Neural progenitor cell (in vitro differentiated cells): ENCODE measurements around the gene PIK3R2. TPM values are rescaled to one million over a fixed set of nuclear protein-coding genes. Genes with fewer than 3 reads are reported as not detected.
"Not testable (repeated sequence)": the region's sequence is repeated elsewhere in the genome, so short reads cannot be mapped to it uniquely, and the experiment has no call there.

Experiments used
- DNase-seq: peaks from one replicate; pipeline ENCODE4 v3.0.0-alpha.2; 2016; ENCODE audit warnings: low spot score
- H2AFZ ChIP-seq: fragments of 200-600 bp; sonication (generic); replicated peaks from 2 replicates; pipeline ENCODE4 v1.6.1; 2016; ENCODE audit warnings: antibody characterized with exemption
- H3F3A ChIP-seq: fragments of 200-600 bp; sonication (generic); 2 replicates; pipeline ENCODE4 v1.6.1; 2016; ENCODE audit warnings: antibody characterized with exemption, low read depth
- H3K27ac ChIP-seq: fragments of 200-600 bp; sonication (generic); 2 replicates; pipeline ENCODE4 v1.5.1; 2016; ENCODE audit warnings: mild to moderate bottlenecking
- H3K27me3 ChIP-seq: fragments of 200-600 bp; sonication (generic); 2 replicates; pipeline ENCODE4 v1.6.1; 2016; ENCODE audit warnings: mild to moderate bottlenecking, moderate library complexity
- H3K36me3 ChIP-seq: fragments of 200-600 bp; sonication (generic); 2 replicates; pipeline ENCODE4 v1.5.1; 2016
- H3K4me1 ChIP-seq: fragments of 200-600 bp; sonication (generic); 2 replicates; pipeline ENCODE4 v1.6.1; 2016; ENCODE audit warnings: mixed run types
- H3K4me2 ChIP-seq: fragments of 200-600 bp; sonication (generic); 2 replicates; pipeline ENCODE4 v1.6.1; 2016
- H3K4me3 ChIP-seq: fragments of 200-600 bp; sonication (generic); 2 replicates; pipeline ENCODE4 v1.5.1; 2016
- H3K79me2 ChIP-seq: fragments of 200-600 bp; sonication (generic); 2 replicates; pipeline ENCODE4 v1.6.1; 2016; ENCODE audit warnings: low read depth
- H3K9ac ChIP-seq: fragments of 200-600 bp; sonication (generic); 2 replicates; pipeline ENCODE4 v1.6.1; 2016
- H3K9me3 ChIP-seq: fragments of 200-600 bp; sonication (generic); 2 replicates; pipeline ENCODE4 v1.5.1; 2016; ENCODE audit warnings: low read depth
- H4K20me1 ChIP-seq: fragments of 200-600 bp; sonication (generic); 2 replicates; pipeline ENCODE4 v1.6.1; 2016; ENCODE audit warnings: low read depth
- H3K27ac Mint-ChIP-seq: 3 replicates; pipeline ENCODE4 v1.8.0; 2021; ENCODE audit warnings: mixed read lengths
- H3K27me3 Mint-ChIP-seq: 2 replicates; pipeline ENCODE4 v1.8.0; 2022; ENCODE audit warnings: low read depth, mild to moderate bottlenecking, inconsistent platforms, moderate library complexity, mixed read lengths; ENCODE audit not compliant: insufficient read depth
- H3K36me3 Mint-ChIP-seq: 3 replicates; pipeline ENCODE4 v1.8.0; 2021; ENCODE audit warnings: mixed read lengths
- H3K4me1 Mint-ChIP-seq: 3 replicates; pipeline ENCODE4 v1.8.0; 2021; ENCODE audit warnings: mixed read lengths
- H3K4me3 Mint-ChIP-seq: 3 replicates; pipeline ENCODE4 v1.8.0; 2021; ENCODE audit warnings: mild to moderate bottlenecking, moderate library complexity, mixed read lengths
- H3K9me3 Mint-ChIP-seq: 3 replicates; pipeline ENCODE4 v1.8.0; 2020; ENCODE audit warnings: mixed read lengths
- EZH2 ChIP-seq: fragments of 200-600 bp; sonication (generic); IDR thresholded peaks from 2 replicates; pipeline ENCODE4 v1.6.1; 2017; ENCODE audit warnings: antibody characterized with exemption, mild to moderate bottlenecking, moderate library complexity
- EZH2phosphoT487 ChIP-seq: fragments of 200-600 bp; sonication (generic); IDR thresholded peaks from 2 replicates; pipeline ENCODE4 v1.6.1; 2017; ENCODE audit warnings: antibody characterized with exemption
- total RNA-seq: library from RNA; depleted of rRNA; stranded (reverse); fragments of >200 nt; gene quantifications from 2 replicates; pipeline ENCODE4 v1.2.3, GENCODE V29; 2015; ENCODE audit warnings: low replicate concordance
- TF ChIP-seq, protein P1 (sequence below): fragments of 200-600 bp; sonication (generic); IDR thresholded peaks from 2 replicates; pipeline ENCODE4 v1.5.1; 2017; ENCODE audit warnings: antibody characterized with exemption, mild to moderate bottlenecking

Gene PIK3R2
- total RNA-seq, 1 donor from 2014 or later = 21.4 TPM

DNA sequence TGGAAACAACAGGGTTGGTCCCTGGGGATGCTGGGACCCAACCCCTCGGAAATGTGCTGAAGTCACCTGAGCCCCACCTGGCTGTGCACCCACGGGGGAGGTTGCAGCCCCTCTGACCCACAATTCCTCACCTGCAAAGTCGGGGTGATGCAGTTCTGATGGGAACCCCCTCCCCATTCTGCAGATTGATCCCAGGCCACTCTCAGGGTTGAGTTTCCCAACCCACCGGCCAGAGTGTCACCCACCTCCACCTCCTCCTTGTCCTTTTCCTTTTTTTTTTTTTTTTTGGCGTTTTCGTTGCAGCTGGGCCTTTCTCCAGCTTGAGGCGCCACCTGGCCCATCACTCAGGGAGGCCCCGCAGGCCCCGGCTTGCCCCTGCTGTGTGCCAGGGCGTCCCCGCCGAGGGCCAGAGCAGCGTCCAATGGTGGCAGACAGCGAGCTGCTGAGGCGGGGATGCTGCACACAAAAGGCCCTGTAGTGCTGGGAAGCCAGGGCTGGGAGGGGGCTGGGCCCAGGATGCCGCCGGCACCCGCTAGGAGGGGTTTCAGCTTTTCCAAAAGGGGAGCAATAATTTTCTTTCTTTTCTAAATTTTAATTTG, 4.6 kb downstream of the PIK3R2 start:
- no peak for TF ChIP-seq EZH2
- TF ChIP-seq, protein P1, sequence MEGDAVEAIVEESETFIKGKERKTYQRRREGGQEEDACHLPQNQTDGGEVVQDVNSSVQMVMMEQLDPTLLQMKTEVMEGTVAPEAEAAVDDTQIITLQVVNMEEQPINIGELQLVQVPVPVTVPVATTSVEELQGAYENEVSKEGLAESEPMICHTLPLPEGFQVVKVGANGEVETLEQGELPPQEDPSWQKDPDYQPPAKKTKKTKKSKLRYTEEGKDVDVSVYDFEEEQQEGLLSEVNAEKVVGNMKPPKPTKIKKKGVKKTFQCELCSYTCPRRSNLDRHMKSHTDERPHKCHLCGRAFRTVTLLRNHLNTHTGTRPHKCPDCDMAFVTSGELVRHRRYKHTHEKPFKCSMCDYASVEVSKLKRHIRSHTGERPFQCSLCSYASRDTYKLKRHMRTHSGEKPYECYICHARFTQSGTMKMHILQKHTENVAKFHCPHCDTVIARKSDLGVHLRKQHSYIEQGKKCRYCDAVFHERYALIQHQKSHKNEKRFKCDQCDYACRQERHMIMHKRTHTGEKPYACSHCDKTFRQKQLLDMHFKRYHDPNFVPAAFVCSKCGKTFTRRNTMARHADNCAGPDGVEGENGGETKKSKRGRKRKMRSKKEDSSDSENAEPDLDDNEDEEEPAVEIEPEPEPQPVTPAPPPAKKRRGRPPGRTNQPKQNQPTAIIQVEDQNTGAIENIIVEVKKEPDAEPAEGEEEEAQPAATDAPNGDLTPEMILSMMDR = peak; percentile 24
- no peak for TF ChIP-seq EZH2phosphoT487
- peaks cover 36% of the 10 kb centered on the region for H4K20me1 ChIP-seq
- Mint-ChIP-seq H3K36me3 (peaks cover 5% of the 10 kb centered on the region), H3K27ac (no peak overlapping the region), H3K27me3 (peaks cover 7% of the 10 kb centered on the region), H3K4me1 (peaks cover 29% of the 10 kb centered on the region), H3K4me3 (no peak overlapping the region), H3K9me3 (no peaks in the 10 kb centered on the region)
- H3K27me3 ChIP-seq = no peaks in the 10 kb centered on the region
- peaks cover 19% of the 10 kb centered on the region for H3K4me1 ChIP-seq
- peak overlapping the region; percentile 58 for H3K27ac ChIP-seq
- H3K36me3 ChIP-seq = no peaks in the 10 kb centered on the region
- no peaks in the 10 kb centered on the region for H3K9me3 ChIP-seq
- H3K79me2 ChIP-seq = peaks cover 27% of the 10 kb centered on the region
- DNase-seq = peak; percentile 79
- peaks cover 32% of the 10 kb centered on the region for H3F3A ChIP-seq
- peak overlapping the region; percentile 5 for H3K4me3 ChIP-seq
- no peak overlapping the region for H2AFZ ChIP-seq
- peak overlapping the region; percentile 25 for H3K9ac ChIP-seq
- peak overlapping the region; percentile 55 for H3K4me2 ChIP-seq

DNA sequence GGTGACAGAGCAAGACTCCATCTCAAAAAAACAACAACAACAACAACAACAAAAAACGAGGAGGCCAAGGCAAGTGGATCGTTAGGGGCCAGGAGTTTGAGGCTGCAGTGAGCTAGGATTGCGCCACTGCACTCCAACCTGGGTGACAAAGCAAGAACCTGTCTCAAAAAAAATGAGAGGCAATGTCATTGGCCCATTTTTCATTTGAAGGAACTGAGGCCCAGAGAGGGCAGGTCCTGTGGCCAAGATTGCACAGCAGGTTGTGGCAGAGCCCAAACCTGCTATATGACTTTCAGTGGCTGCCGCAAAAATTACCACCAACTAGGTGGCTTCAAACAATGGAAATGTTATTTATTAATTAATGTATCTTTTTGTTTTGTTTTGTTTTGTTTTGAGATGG, 5.5 kb downstream of the PIK3R2 start:
- no peak overlapping the region for H2AFZ ChIP-seq
- H3K27me3 ChIP-seq = no peaks in the 10 kb centered on the region
- no peak overlapping the region for H3K27ac ChIP-seq
- H3K4me2 ChIP-seq = no peak overlapping the region
- peaks cover 36% of the 10 kb centered on the region for H4K20me1 ChIP-seq
- Mint-ChIP-seq H3K4me3 (no peak overlapping the region), H3K36me3 (peaks cover 9% of the 10 kb centered on the region), H3K9me3 (no peaks in the 10 kb centered on the region), H3K27me3 (peaks cover 7% of the 10 kb centered on the region), H3K4me1 (peaks cover 29% of the 10 kb centered on the region), H3K27ac (no peak overlapping the region)
- H3K4me1 ChIP-seq = peaks cover 19% of the 10 kb centered on the region
- peaks cover 24% of the 10 kb centered on the region for H3K79me2 ChIP-seq
- H3F3A ChIP-seq = peaks cover 30% of the 10 kb centered on the region
- H3K4me3 ChIP-seq = no peak overlapping the region
- H3K9me3 ChIP-seq = no peaks in the 10 kb centered on the region
- TF ChIP-seq, protein P1 = no peak
- TF ChIP-seq EZH2 (no peak), EZH2phosphoT487 (no peak)
- DNase-seq = no peak
- no peak overlapping the region for H3K9ac ChIP-seq
- H3K36me3 ChIP-seq = no peaks in the 10 kb centered on the region

DNA sequence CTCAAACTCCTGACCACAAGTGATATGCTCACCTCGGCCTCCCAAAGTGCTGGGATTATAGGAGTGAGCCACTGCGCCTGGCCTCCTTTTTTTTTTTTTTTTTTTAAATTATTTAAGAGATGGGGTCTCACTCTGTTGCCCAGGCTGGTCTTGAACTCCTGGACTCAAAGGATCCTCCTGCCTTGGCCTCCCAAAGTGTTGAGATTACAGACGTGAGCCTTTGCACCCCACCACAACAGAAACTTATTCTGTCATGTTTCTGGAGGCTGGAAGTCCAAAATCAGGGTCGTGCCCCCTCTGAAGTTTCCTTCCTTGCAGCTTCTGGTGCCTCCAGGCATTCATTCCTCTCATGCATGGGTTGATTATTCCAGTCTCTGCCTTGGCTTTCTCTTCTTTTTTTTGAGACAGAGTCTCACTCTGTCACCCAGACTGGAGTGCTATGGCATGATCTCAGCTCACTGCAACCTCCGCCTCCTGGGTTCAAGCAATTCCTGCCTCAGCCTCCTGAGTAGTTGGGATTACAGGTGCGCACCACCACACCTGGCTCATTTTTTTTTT, 6.2 kb downstream of the PIK3R2 start:
- not testable (repeated sequence) for H3K36me3 ChIP-seq, H3K4me3 ChIP-seq, H3K4me3 Mint-ChIP-seq, H3K36me3 Mint-ChIP-seq, H3K27ac Mint-ChIP-seq, DNase-seq, H3K9ac ChIP-seq, H3K27me3 Mint-ChIP-seq, H2AFZ ChIP-seq, H3K4me2 ChIP-seq, H3K9me3 Mint-ChIP-seq, H3K27me3 ChIP-seq, H3K9me3 ChIP-seq, H3K27ac ChIP-seq
- H3K4me1 Mint-ChIP-seq = peaks cover 26% of the 10 kb centered on the region
- Histone ChIP-seq H4K20me1 (peaks cover 31% of the 10 kb centered on the region), H3F3A (peaks cover 24% of the 10 kb centered on the region), H3K79me2 (peaks cover 17% of the 10 kb centered on the region), H3K4me1 (peaks cover 18% of the 10 kb centered on the region)

DNA sequence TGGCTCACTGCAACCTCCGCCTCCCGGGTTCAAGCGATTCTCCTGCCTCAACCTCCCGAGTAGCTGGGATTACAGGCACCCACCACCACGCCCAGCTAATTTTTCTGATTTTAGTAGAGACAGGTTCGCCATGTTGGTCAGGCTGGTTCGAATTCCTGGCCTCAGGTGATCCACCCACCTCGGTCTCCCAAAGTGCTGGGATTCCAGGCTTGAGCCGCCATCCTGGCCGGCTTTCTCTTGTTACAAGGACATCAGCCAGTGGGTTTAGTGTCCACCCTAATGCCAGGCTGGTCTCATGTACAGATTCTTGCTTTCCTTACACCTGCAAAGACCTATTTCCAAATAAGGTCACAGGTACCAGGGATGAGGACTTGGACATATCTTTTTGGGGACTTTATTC, 6.8 kb downstream of the PIK3R2 start:
- Mint-ChIP-seq H3K9me3 (no peaks in the 10 kb centered on the region), H3K27me3 (peaks cover 7% of the 10 kb centered on the region), H3K36me3 (peaks cover 9% of the 10 kb centered on the region), H3K4me1 (peaks cover 21% of the 10 kb centered on the region), H3K27ac (no peak overlapping the region), H3K4me3 (no peak overlapping the region)
- Histone ChIP-seq H3K36me3 (no peaks in the 10 kb centered on the region), H3F3A (peaks cover 20% of the 10 kb centered on the region), H3K4me2 (no peak overlapping the region), H3K9me3 (no peaks in the 10 kb centered on the region), H3K79me2 (peaks cover 10% of the 10 kb centered on the region), H2AFZ (no peak overlapping the region), H3K9ac (no peak overlapping the region), H4K20me1 (peaks cover 24% of the 10 kb centered on the region), H3K27ac (no peak overlapping the region), H3K4me3 (no peak overlapping the region), H3K4me1 (peaks cover 14% of the 10 kb centered on the region), H3K27me3 (no peaks in the 10 kb centered on the region)
- no peak for DNase-seq
- TF ChIP-seq EZH2 (no peak), EZH2phosphoT487 (no peak)
- TF ChIP-seq, protein P1 = no peak
